ENCODE results near the gene GCSAM.

Gene GCSAM

GRCh38 chr3:112133626-112134334, 732 bp upstream of the GCSAM start:
- H3K36me3 ChIP-seq: peaks cover 0 to 6% (median 0%) of the 10 kb centered on the region in 3 donors
- no peaks in the 10 kb centered on the region for H3K4me1 ChIP-seq
- H3K27me3 ChIP-seq: no peaks in the 10 kb centered on the region
- no peak overlapping the region for H3K4me3 ChIP-seq
- no peaks in the 10 kb centered on the region for H3K9me3 ChIP-seq
- TF ChIP-seq CTCF (IDR thresholded peaks at IDR 0.05): no peak
- no peak overlapping the region for H3K27ac ChIP-seq
- DNase-seq: no peak
- intact Hi-C loops (cut with DNase I; ENCODE audit: low total_unique reads): no loop called here

GRCh38 chr3:112132554-112132953, 494 bp downstream of the GCSAM start:
- intact Hi-C loops (cut with DNase I; ENCODE audit: low total_unique reads): no loop called here
- H3K4me1 ChIP-seq: no peaks in the 10 kb centered on the region
- TF ChIP-seq CTCF (IDR thresholded peaks at IDR 0.05): no peak
- no peak overlapping the region for H3K4me3 ChIP-seq
- no peaks in the 10 kb centered on the region for H3K27me3 ChIP-seq
- DNase-seq: no peak
- H3K9me3 ChIP-seq: no peaks in the 10 kb centered on the region
- peaks cover 0 to 6% (median 0%) of the 10 kb centered on the region in 3 donors for H3K36me3 ChIP-seq
- no peak overlapping the region for H3K27ac ChIP-seq

- Histone ChIP-seq H3K27ac (no peak overlapping the region), H3K4me1 (no peaks in the 10 kb centered on the region), H3K36me3 (peaks cover 0 to 6% (median 0%) of the 10 kb centered on the region in 3 donors), H3K9me3 (no peaks in the 10 kb centered on the region), H3K4me3 (no peak overlapping the region), H3K27me3 (no peaks in the 10 kb centered on the region)
- no peak for TF ChIP-seq CTCF (IDR thresholded peaks at IDR 0.05)
- DNase-seq: no peak
- intact Hi-C loops (cut with DNase I; ENCODE audit: low total_unique reads): no loop called here
Observed at GRCh38 chr3:112132088-112132487, 960 bp downstream of the GCSAM start.

- no peak overlapping the region for H3K4me3 ChIP-seq
- no peak overlapping the region for H3K27ac ChIP-seq
- intact Hi-C loops (cut with DNase I; ENCODE audit: low total_unique reads): no loop called here
- no peaks in the 10 kb centered on the region for H3K27me3 ChIP-seq
- DNase-seq: no peak
- peaks cover 0 to 6% (median 0%) of the 10 kb centered on the region in 3 donors for H3K36me3 ChIP-seq
- no peak for TF ChIP-seq CTCF (IDR thresholded peaks at IDR 0.05)
- H3K9me3 ChIP-seq: no peaks in the 10 kb centered on the region
- peaks cover 0 to 4% (median 0%) of the 10 kb centered on the region in 4 donors for H3K4me1 ChIP-seq
Observed at GRCh38 chr3:112131111-112131510, 1.9 kb downstream of the GCSAM start.

- DNase-seq: no peak
- no peak for TF ChIP-seq CTCF (IDR thresholded peaks at IDR 0.05)
- H3K36me3 ChIP-seq: peaks cover 0 to 6% (median 0%) of the 10 kb centered on the region in 3 donors
- peaks cover 0 to 4% (median 0%) of the 10 kb centered on the region in 4 donors for H3K4me1 ChIP-seq
- no peak overlapping the region for H3K27ac ChIP-seq
- H3K27me3 ChIP-seq: no peaks in the 10 kb centered on the region
- intact Hi-C loops (cut with DNase I; ENCODE audit: low total_unique reads): no loop called here
- H3K4me3 ChIP-seq: no peak overlapping the region
- H3K9me3 ChIP-seq: no peaks in the 10 kb centered on the region
Observed at GRCh38 chr3:112130638-112130993, 2.4 kb downstream of the GCSAM start.

Data from tibial artery (tissue), 4 donors.